ENCODE data around the gene PIP5K1B.

GRCh38 chr9:68894502-68894901, 189.5 kb downstream of the PIP5K1B start:
- TF ChIP-seq SMAD9 (CRISPR knock-in tag; IDR thresholded peaks at IDR 0.05) (no peak), ZNF484 (CRISPR knock-in tag; IDR thresholded peaks at IDR 0.05; ENCODE audit: borderline replicate concordance, low read depth) (no peak), EZH2 (conservative IDR thresholded peaks at IDR 0.05; ENCODE audit: low read depth, low read length) (no peak), MXD3 (CRISPR knock-in tag; IDR thresholded peaks at IDR 0.05) (no peak), POLR2A (IDR thresholded peaks at IDR 0.05; ENCODE audit: insufficient read depth in 1 of 2, low read depth in 2 of 2, low read length in 2 of 2) (no peak), SP1 (IDR thresholded peaks at IDR 0.05) (no peak), SP1 (CRISPR knock-in tag; IDR thresholded peaks at IDR 0.05) (no peak), TARDBP (CRISPR knock-in tag; IDR thresholded peaks at IDR 0.05) (no peak), ZNF121 (CRISPR knock-in tag; IDR thresholded peaks at IDR 0.05) (no peak), TAF1 (CRISPR knock-in tag; IDR thresholded peaks at IDR 0.05) (no peak), POLR2AphosphoS5 (IDR thresholded peaks at IDR 0.05; ENCODE audit: low read depth, low read length) (no peak), MLX (CRISPR knock-in tag; IDR thresholded peaks at IDR 0.05) (no peak), MXI1 (IDR thresholded peaks at IDR 0.05; ENCODE audit: borderline replicate concordance, low read depth, low read length) (no peak), ZNF414 (CRISPR knock-in tag; IDR thresholded peaks at IDR 0.05) (no peak)
